ENCODE data around the gene TMEM19. TPM values are rescaled to one million over a fixed set of nuclear protein-coding genes. Genes with fewer than 3 reads are reported as not detected.
A peak's percentile ranks its signal among the peaks of the same experiment; 100 is the strongest.

TMEM19 gene
- total RNA-seq, 1 donor from 2014 or later: 34.5 TPM

GRCh38 chr12:71718611-71719010, 32.7 kb downstream of the TMEM19 start:
- DNase-seq (ENCODE audit: low read depth in 2 of 2): no peak

DNA sequence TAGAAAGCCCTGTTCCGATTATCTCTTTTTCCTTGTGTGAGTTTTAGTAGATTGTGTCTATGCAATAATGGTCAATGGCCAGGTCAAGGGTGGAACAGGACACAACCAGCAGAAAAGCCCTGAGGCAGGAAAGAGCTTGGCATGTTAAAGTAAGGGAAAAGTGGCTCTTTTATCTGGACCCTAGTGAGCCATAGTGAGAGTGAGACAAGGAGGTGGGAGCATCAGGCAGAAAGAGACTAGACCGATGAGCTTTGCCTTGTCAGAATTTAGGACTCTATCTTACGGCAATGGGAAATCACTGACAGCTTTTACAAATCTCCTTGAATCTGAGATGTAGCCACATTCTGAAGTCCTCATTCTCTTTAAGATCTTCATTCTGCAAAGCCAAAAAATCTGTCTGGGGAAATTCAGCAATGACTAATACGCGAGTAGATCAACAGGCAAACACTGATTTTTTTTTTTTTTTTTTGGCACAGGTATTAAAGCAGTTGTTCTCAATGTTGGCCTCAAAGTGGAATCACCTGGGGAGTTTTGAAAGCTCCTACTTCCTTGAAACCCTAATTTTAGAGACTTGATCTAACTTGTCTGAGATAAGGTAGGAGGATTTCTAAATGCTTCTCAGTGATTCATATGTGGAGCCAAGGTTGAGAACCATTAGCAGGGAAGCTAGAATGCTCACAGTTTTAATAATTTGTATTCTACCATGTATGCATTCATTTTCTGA, 33.9 kb downstream of the TMEM19 start:
- DNase-seq (ENCODE audit: low read depth in 2 of 2): no peak

DNA sequence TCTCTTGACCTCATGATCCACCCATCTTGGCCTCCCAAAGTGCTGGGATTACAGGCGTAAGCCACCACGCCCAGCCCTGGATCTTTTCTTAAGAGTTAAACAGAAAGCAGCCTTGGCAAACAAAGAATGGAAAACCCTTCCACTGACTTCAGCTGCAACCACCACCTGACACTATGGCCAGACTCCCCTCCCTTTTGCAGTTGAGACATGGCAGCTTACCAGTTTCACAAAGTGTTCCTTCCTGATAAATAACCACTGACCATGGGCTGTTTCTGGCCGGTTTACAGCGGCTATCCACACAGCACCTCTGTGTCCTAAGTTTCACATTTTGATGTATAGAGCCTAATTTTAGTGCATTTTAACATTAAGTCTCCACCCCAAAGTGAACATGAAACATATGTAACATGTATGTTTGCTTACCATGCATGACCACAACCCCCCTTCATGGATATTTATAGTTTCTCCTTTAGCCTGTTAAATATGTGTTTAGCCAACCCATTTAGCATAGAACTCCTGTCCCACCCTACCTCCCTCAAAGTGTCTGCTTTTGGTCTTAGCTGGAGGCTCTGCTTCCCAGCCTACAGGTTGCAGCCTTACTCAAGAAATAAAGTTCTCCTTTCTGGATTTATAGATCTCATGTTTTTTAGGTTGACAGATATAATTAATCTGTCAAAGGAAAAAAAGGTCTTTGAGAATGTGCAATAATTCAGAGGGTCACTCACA, 36.1 kb downstream of the TMEM19 start:
- no peak for DNase-seq (ENCODE audit: low read depth in 2 of 2)

DNA sequence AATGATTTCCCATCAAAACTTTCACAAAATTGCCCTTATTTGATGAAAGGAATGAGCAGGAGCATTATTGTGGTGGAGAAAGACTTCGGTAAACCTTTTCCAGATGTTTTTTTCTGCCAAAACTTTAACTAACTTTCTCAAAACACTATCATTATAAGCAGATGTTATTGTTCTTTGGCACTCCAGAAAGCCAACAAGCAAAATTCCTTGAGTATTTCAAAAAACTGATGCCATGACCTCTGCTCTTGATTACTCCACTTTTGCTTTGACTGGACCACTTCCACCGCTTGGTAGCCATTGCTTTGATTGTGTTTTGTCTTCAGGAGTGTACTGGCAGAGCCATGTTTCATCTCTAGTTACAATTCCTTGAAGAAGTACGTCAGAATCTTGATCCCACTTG, 39.1 kb downstream of the TMEM19 start:
- no peak for DNase-seq (ENCODE audit: low read depth in 2 of 2)

GRCh38 chr12:71726548-71726947, 40.7 kb downstream of the TMEM19 start:
- DNase-seq (ENCODE audit: low read depth in 2 of 2): no peak

DNA sequence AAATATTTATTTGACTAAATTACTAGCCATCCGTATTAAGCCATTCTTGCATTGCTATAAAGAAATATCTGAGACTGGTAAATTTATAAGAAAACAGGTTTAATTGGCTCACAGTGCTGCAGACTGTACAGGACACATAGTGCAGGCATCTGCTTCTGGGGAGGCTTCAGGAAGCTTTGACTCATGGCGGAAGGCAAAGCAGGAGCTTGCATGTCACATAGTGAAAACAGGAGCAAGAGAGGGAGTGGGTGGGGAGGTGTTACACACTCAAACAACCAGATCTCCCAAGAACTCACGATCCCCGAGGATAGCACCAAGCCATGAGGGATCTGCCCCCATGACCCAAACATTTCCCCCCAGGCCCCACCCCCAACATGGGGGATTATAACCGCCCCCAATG, 42.1 kb downstream of the TMEM19 start:
- no peak for DNase-seq (ENCODE audit: low read depth in 2 of 2)

GRCh38 chr12:71730936-71731335, 45.1 kb downstream of the TMEM19 start:
- DNase-seq (ENCODE audit: low read depth in 2 of 2): no peak

- no peak for DNase-seq (ENCODE audit: low read depth in 2 of 2)
These were observed 45.8 kb downstream of the TMEM19 start for GRCh38 chr12:71731439-71732356.

DNA sequence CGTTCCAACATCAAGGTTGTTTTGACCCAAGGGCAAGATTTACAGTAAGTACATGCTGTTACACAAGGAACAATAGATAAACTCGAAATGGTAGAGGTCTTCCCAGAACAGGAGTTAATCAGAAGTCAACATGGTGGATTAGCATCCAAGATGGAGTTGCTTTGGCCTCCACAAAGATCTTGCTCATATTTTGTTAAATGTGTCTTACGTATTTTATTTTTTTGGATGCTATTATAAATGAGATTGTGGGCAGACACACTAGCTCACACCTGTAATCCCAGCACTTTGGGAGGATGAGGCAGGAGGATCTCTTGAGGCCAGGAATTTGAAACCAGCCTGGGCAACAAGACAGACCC, 46.5 kb downstream of the TMEM19 start:
- no peak for DNase-seq (ENCODE audit: low read depth in 2 of 2)

DNA sequence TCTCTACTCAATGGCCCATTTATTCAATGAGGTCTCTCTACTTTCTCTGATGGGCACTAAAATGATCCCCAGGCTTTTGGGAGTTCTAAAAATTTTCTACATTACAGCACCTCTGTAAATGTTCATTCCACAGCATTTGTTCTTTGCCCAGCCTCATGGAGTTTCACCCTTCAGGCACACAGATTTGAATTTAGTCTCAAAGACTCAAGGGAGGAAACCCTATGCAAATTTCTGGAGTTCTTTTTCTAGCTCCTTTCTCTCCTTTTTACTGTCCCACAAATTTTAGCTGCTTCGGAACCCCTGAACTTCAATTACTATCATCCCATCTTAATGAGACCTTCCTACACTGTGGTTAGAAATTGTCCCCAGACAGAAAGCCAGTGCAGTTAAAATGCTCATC, 51.3 kb downstream of the TMEM19 start:
- DNase-seq (ENCODE audit: low read depth in 2 of 2): no peak

DNA sequence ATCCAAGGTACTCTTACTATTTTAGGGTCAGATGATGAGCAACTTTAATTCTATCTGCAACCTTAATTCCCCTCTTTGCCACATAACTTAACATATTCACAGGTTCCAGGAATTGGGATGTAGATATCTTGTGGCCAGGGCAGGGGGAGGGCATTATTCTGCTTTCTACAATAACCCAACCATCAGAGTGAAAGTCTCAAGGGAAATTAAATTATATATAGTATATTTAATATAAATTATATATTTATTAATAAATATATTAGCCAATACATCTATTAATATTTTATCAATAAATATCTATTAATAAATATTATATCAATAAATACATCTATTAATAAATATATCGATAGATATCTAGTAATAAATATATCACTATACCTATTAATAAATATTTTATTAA, 57.1 kb downstream of the TMEM19 start:
- DNase-seq (ENCODE audit: low read depth in 2 of 2): no peak

DNA sequence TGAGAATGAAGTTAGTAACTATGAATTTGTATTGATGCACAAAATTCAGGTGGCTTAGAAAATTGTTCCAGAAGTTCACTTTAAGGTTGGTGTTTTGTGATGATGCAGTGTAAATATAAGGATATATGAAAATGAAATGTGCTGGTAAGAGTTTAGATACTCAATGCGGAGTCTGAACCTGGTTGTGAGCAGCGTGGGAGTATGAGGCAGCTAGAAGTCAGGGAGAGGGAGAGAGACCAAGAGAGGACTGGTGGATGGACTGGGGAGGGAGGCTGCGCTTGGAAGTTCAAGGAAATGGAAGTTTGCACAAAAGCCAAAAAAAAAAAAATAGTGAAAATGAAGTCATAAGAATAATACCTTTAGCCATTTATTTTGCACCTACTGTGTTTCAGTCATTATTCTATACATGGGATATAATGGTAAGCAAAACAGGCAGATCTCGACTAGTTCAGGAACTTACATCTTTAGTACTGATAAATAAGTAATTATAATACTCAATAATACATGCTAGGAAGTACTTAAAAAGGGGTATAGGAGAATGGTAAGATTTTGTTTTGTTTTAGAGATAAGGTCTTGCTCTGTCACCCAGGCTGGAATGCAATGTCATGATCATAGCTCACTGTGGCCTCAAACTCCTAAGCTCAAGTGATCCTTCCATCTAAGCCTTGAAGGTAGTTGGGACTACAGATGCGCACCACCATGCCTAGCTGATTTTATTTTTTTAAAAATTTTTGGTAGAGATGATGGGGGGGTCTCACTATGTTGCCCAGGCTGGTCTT, 58.8 kb downstream of the TMEM19 start:
- no peak for DNase-seq (ENCODE audit: low read depth in 2 of 2)

DNA sequence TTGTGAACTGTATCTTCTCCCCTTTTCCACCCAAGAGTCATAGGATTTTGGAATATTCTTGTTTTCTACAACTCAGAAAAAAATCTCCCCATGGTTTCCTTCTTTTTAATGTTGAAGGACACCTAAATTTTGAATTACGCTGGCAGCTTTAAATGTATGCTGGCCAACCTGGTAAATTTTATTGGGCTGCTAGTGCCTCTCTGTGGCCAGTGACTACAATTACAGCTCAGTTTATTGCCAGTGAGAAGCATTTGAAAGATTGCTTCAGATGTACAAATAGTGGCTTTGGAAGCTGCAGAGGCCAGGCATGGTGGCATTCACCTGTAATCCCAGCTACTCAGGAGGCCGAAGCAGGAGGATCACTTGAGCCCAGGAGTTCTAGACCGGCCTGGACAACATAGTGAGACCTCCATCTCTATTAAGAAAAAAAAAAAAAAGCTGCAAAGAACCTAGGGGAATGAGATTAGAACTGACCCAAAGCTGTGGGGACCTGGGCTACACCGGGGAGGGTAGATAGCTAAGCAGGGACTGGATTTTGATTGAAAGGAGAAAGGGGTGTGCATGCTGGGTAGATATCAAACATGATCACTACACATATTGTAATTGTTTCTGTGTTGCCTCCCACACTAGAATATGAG, 61.2 kb downstream of the TMEM19 start:
- DNase-seq (ENCODE audit: low read depth in 2 of 2): peak; percentile 49 to 65

GRCh38 chr12:71748081-71748850, 62.4 kb downstream of the TMEM19 start:
- DNase-seq (ENCODE audit: low read depth in 2 of 2): no peak

DNA sequence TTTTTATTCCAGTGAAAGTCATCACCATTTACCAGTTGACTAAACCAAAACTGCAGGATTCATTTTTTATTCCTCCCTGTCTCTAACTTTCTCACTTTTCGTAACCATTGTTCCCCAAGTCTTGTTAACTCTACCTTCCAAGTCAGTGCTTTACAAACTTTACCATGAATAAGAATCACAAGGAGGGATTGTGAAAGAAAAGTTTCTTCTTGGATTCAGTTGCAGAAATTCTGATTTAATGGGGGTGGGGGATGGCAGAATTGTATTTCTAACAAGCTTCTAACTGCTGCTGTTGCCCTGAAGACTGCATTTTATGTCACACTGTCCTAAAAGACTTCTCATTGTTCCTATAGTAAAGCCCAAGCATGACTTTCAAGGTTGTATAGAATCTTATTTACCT, 63.8 kb downstream of the TMEM19 start:
- no peak for DNase-seq (ENCODE audit: low read depth in 2 of 2)

DNA sequence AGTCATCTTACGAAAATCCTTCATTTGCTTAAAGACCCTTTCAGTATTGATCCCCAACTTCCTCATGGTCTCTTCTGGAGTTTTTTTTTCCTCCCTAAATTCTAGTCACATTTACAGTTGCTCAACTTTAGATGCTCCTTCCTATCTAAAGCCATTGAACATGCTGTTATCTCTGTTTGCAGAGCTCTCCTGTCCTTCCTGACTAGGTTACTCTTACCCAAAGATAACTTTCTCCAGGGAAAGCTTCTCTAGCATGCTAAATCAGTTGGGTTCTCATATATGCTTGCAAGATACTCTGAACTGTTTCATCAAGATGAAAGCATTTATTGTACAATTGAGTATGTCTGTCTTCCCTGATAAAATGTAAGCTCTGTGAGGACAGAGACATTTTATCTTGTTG, 67.0 kb downstream of the TMEM19 start:
- DNase-seq (ENCODE audit: low read depth in 2 of 2): no peak

Data from dermis microvascular lymphatic vessel endothelial cell (primary cell).